Activated CD4-positive, alpha-beta memory T cell treated with anti-CD3 and anti-CD28 coated beads for 36 hours (primary cell): Measurements from ENCODE around the gene IRF1. TPM values are rescaled to one million over a fixed set of nuclear protein-coding genes. Genes with fewer than 3 reads are reported as not detected.
"Not testable (repeated sequence)": the region's sequence is repeated elsewhere in the genome, so short reads cannot be mapped to it uniquely, and the experiment has no call there.

Experiments used
- CTCF ChIA-PET: fragments of 350-600 bp; sonication (Branson Sonifier 250); formaldehyde crosslinking; loops from one replicate; lab custom pipeline; 2021; ENCODE audit warnings: antibody characterized with exemption, inconsistent platforms; lab: Charles Lee
- POLR2A ChIA-PET: fragments of 350-600 bp; sonication (Branson Sonifier 250); formaldehyde crosslinking; loops from one replicate; lab custom pipeline; 2021; ENCODE audit warnings: antibody characterized with exemption; lab: Charles Lee
- DNase-seq: peaks from one replicate; pipeline ENCODE4 v3.0.0-alpha.2; 2020
- H3K27ac Mint-ChIP-seq: one replicate; pipeline ENCODE4 v1.8.0; 2021; ENCODE audit warnings: mixed read lengths
- H3K27me3 Mint-ChIP-seq: one replicate; pipeline ENCODE4 v1.8.0; 2021; ENCODE audit warnings: mixed read lengths
- H3K36me3 Mint-ChIP-seq: one replicate; pipeline ENCODE4 v1.8.0; 2021; ENCODE audit warnings: mixed read lengths
- H3K4me1 Mint-ChIP-seq: one replicate; pipeline ENCODE4 v1.8.0; 2021; ENCODE audit warnings: low read depth, mixed read lengths
- H3K4me3 Mint-ChIP-seq: one replicate; pipeline ENCODE4 v1.8.0; 2021; ENCODE audit warnings: mild to moderate bottlenecking, mixed read lengths
- H3K9me3 Mint-ChIP-seq: one replicate; pipeline ENCODE4 v1.8.0; 2021; ENCODE audit warnings: mixed read lengths
- intact Hi-C: fragments of 100-400 bp; cut with micrococcal nuclease; formaldehyde crosslinking; loops from one replicate; pipeline ENCODE4 v1.15.1; 2023
- total RNA-seq, 2 experiments: library from RNA; stranded (reverse); gene quantifications; one replicate each; pipeline ENCODE4 v1.2.3, GENCODE V29; 2021

Gene IRF1
- total RNA-seq, result 100 to 1,000 TPM; 104 to 106 TPM

DNA sequence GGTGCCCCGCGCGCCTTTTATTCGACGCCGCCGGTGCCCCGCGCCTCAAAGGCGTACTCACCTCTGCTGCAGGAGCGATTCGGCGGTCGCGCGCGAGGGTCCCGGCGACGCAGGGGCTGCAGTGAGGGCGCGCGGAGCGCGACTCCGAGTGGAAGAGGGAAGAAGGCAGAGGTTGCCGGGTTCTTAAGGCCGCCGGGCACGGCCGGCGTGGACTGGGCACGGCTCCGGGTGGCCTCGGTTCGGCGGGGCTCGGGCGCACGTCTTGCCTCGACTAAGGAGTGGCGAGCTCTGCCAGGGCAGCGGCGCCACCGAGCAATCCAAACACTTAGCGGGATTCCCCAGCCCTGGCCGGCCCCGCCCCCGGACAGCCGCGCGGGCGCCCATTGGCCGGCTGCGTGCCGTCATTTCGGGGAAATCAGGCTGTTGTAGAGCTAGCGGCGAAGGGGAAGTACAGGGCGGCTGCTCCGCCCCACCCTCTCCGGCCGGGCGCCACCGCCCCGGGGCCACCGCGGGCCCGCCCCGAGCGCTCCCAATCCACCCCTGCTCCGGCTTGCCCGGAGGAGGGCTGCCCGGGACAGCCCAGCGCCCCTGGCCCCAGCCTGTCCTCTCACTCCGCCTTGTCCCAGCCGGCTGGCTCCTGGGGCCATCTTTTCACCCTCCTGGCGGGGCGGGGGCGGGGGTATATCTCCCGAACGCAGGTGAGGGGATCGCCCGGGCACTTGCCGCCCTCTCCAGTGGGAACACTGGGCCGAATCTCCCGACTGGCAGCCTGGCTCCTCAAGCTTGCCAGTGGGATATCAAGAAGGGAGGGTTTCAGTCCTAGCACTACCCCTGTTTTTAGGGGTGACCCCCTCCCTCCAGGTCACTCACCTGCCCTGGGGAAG lies at the start of gene IRF1:
Gene IRF1, minus strand, starts transcription at position 290 of the 884 bp plus-strand sequence. CDS start 1,295 bp downstream, outside the sequence.
- peak; percentile 99 for DNase-seq
- H3K27ac Mint-ChIP-seq, result peak within 1 kb of the TSS; percentile 99
- intact Hi-C loops, result loop anchor here (1.0 to 10.0 kb wide), 3 partner anchors 65 to 946 kb away; partner anchors contain the start of gene RAPGEF6
- CTCF ChIA-PET, result interaction anchor here (0.7 to 7.0 kb wide), 16 partner anchors 10 to 253 kb away, joined by 3 to 40 read pairs (median 8); partner anchors contain the start of gene SLC22A4
- H3K27me3 Mint-ChIP-seq, result no peaks in the 10 kb centered on the region
- no peaks in the 10 kb centered on the region for H3K9me3 Mint-ChIP-seq
- peaks cover 46% of the 10 kb centered on the region for H3K36me3 Mint-ChIP-seq
- peak within 1 kb of the TSS; percentile 93 for H3K4me3 Mint-ChIP-seq
- POLR2A ChIA-PET, result interaction anchor here (1.0 to 15.2 kb wide), 24 partner anchors 7 to 418 kb away, joined by 3 to 361 read pairs (median 6); partner anchors contain the start of gene CSF2
- peaks cover 66% of the 10 kb centered on the region for H3K4me1 Mint-ChIP-seq

DNA sequence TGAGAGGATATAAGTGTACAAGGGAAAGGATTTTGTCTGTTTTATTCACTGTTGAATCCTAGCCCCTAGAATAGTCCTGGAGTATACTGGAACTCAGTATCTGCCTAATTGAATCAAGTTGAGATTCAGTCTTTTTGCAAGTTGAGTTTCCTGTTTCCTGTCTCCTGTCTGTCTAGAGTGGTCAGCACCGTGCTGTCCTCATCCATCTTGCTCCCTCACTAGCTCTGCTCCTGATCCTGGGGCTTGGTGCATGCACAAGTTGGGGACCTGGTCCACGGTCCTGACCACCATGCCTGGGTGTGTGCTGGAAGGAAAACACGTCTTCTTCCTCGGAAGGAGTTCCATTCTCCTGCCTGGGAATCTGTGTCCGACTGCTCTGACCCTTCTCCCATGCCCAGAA lies 49.6 kb upstream of the IRF1 start:
- Mint-ChIP-seq H3K4me1 (peaks cover 8% of the 10 kb centered on the region), H3K27me3 (peaks cover 14% of the 10 kb centered on the region), H3K4me3 (no peak overlapping the region), H3K27ac (no peak overlapping the region), H3K9me3 (no peaks in the 10 kb centered on the region), H3K36me3 (no peaks in the 10 kb centered on the region)
- DNase-seq, result no peak
- CTCF ChIA-PET, result interaction anchor here (1.4 kb wide), 1 partner anchor 13 kb away, joined by 4 read pairs; no protein-coding TSS in a partner anchor
- POLR2A ChIA-PET, result no interaction called here
- intact Hi-C loops, result no loop called here

GRCh38 chr5:132539716-132540115 lies 49.1 kb upstream of the IRF1 start:
- H3K27me3 Mint-ChIP-seq, result peaks cover 17% of the 10 kb centered on the region
- POLR2A ChIA-PET, result no interaction called here
- intact Hi-C loops, result no loop called here
- H3K9me3 Mint-ChIP-seq, result no peaks in the 10 kb centered on the region
- no peak for DNase-seq
- H3K27ac Mint-ChIP-seq, result no peak overlapping the region
- CTCF ChIA-PET, result interaction anchor here (1.4 kb wide), 1 partner anchor 13 kb away, joined by 4 read pairs; no protein-coding TSS in a partner anchor
- no peaks in the 10 kb centered on the region for H3K36me3 Mint-ChIP-seq
- H3K4me3 Mint-ChIP-seq, result no peak overlapping the region
- H3K4me1 Mint-ChIP-seq, result peaks cover 8% of the 10 kb centered on the region

GRCh38 chr5:132530946-132531345 lies 40.4 kb upstream of the IRF1 start:
- no peak overlapping the region for H3K4me3 Mint-ChIP-seq
- intact Hi-C loops, result no loop called here
- H3K4me1 Mint-ChIP-seq, result peaks cover 26% of the 10 kb centered on the region

GRCh38 chr5:132528866-132529634 lies 38.5 kb upstream of the IRF1 start:
- peak; percentile 25 for DNase-seq
- intact Hi-C loops, result loop anchor here (5.0 kb wide), 3 partner anchors 48 to 338 kb away; partner anchors contain the start of genes GDF9, KIF3A and UQCRQ
- H3K36me3 Mint-ChIP-seq, result no peaks in the 10 kb centered on the region
- H3K27me3 Mint-ChIP-seq, result peaks cover 4% of the 10 kb centered on the region
- ChIA-PET CTCF (interaction anchor here (0.7 to 4.8 kb wide), 6 partner anchors 8 to 292 kb away, joined by 3 to 50 read pairs (median 12); no protein-coding TSS in a partner anchor), POLR2A (no interaction called here)
- H3K9me3 Mint-ChIP-seq, result peaks cover 4% of the 10 kb centered on the region
- no peak overlapping the region for H3K4me3 Mint-ChIP-seq
- peaks cover 45% of the 10 kb centered on the region for H3K4me1 Mint-ChIP-seq
- no peak overlapping the region for H3K27ac Mint-ChIP-seq

More at GRCh38 chr5:132530946-132531345, 40.4 kb upstream of the IRF1 start:
- Mint-ChIP-seq H3K9me3 (no peaks in the 10 kb centered on the region), H3K27me3 (peaks cover 17% of the 10 kb centered on the region), H3K36me3 (no peaks in the 10 kb centered on the region), H3K27ac (no peak overlapping the region)
- CTCF ChIA-PET, result no interaction called here
- POLR2A ChIA-PET, result interaction anchor here (1.0 kb wide), 1 partner anchor 110 kb away, joined by 3 read pairs; no protein-coding TSS in a partner anchor
- no peak for DNase-seq

DNA sequence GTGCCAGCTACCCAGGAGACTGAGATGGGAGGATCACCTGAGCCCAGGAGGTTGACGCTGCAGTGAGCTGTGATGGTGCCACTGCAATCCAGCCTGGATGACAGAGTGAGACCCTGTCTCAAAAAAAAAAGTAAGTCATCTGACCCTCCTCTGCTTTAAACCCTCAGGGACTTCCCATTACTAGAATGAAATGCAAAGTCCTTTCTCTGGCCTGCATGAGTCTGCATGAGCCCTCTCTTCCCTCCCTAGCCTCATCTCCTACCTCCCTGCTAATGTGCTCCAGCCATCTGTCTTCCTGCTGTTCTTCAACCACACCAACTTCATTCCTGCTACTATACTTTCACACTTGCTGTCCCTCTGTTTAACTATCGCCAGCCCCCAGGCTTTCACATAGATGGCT lies 37.4 kb upstream of the IRF1 start:
- DNase-seq, result no peak
- Mint-ChIP-seq H3K36me3 (no peaks in the 10 kb centered on the region), H3K27ac (no peak overlapping the region), H3K4me1 (peaks cover 45% of the 10 kb centered on the region), H3K9me3 (peaks cover 4% of the 10 kb centered on the region), H3K27me3 (peaks cover 4% of the 10 kb centered on the region), H3K4me3 (no peak overlapping the region)
- ChIA-PET POLR2A (interaction anchor here (0.5 kb wide), 1 partner anchor 171 kb away, joined by 3 read pairs; no protein-coding TSS in a partner anchor), CTCF (interaction anchor here (1.0 to 4.8 kb wide), 13 partner anchors 9 to 293 kb away, joined by 3 to 50 read pairs (median 7); partner anchors contain the start of gene RAD50)
- intact Hi-C loops, result loop anchor here (5.0 kb wide), 3 partner anchors 49 to 339 kb away; partner anchors contain the start of genes GDF9, KIF3A and UQCRQ

- H3K27ac Mint-ChIP-seq, result no peak overlapping the region
- DNase-seq, result no peak
- H3K9me3 Mint-ChIP-seq, result peaks cover 4% of the 10 kb centered on the region
- intact Hi-C loops, result loop anchor here (1.0 to 5.0 kb wide), 5 partner anchors 50 to 340 kb away; partner anchors contain the start of genes GDF9, KIF3A and UQCRQ
- no peaks in the 10 kb centered on the region for H3K36me3 Mint-ChIP-seq
- peaks cover 2% of the 10 kb centered on the region for H3K27me3 Mint-ChIP-seq
- CTCF ChIA-PET, result interaction anchor here (0.6 to 4.8 kb wide), 44 partner anchors 10 to 525 kb away, joined by 3 to 50 read pairs (median 4); partner anchors contain the start of genes CCNI2, HSPA4, IRF1 and RAD50
- peaks cover 45% of the 10 kb centered on the region for H3K4me1 Mint-ChIP-seq
- no peak overlapping the region for H3K4me3 Mint-ChIP-seq
- POLR2A ChIA-PET, result no interaction called here
Measured at GRCh38 chr5:132526974-132527564, 36.5 kb upstream of the IRF1 start.

- POLR2A ChIA-PET, result interaction anchor here (0.5 to 1.3 kb wide), 3 partner anchors 28 to 314 kb away, joined by 3 read pairs; partner anchors contain the start of gene RAD50
Measured at GRCh38 chr5:132526290-132526973, 35.9 kb upstream of the IRF1 start.

GRCh38 chr5:132525299-132525724 lies 34.7 kb upstream of the IRF1 start:
- intact Hi-C loops, result loop anchor here (1.0 to 5.0 kb wide), 5 partner anchors 52 to 342 kb away; partner anchors contain the start of genes GDF9, KIF3A and UQCRQ
- peaks cover 39% of the 10 kb centered on the region for H3K4me1 Mint-ChIP-seq
- ChIA-PET POLR2A (interaction anchor here (0.6 to 1.3 kb wide), 2 partner anchors 31 to 116 kb away, joined by 3 read pairs; partner anchors contain the start of gene RAD50), CTCF (interaction anchor here (0.9 to 4.8 kb wide), 14 partner anchors 17 to 305 kb away, joined by 3 to 50 read pairs (median 6); partner anchors contain the start of genes CCNI2 and SHROOM1)
- H3K4me3 Mint-ChIP-seq, result no peak overlapping the region
- DNase-seq, result peak; percentile 20
- peaks cover 2% of the 10 kb centered on the region for H3K27me3 Mint-ChIP-seq
- peaks cover 7% of the 10 kb centered on the region for H3K9me3 Mint-ChIP-seq
- H3K27ac Mint-ChIP-seq, result no peak overlapping the region
- H3K36me3 Mint-ChIP-seq, result no peaks in the 10 kb centered on the region

More at GRCh38 chr5:132526290-132526973, 35.9 kb upstream of the IRF1 start:
- DNase-seq, result peak; percentile 48
- Mint-ChIP-seq H3K27ac (no peak overlapping the region), H3K4me3 (no peak overlapping the region), H3K4me1 (peaks cover 38% of the 10 kb centered on the region), H3K27me3 (peaks cover 2% of the 10 kb centered on the region), H3K36me3 (no peaks in the 10 kb centered on the region), H3K9me3 (peaks cover 4% of the 10 kb centered on the region)
- CTCF ChIA-PET, result interaction anchor here (0.6 to 4.8 kb wide), 55 partner anchors 10 to 1202 kb away, joined by 3 to 50 read pairs (median 4); partner anchors contain the start of genes CCNI2, HSPA4, IRF1 and RAD50
- intact Hi-C loops, result loop anchor here (1.0 to 5.0 kb wide), 5 partner anchors 51 to 341 kb away; partner anchors contain the start of genes GDF9, KIF3A and UQCRQ

- CTCF ChIA-PET, result interaction anchor here (1.2 to 4.8 kb wide), 5 partner anchors 22 to 293 kb away, joined by 3 to 25 read pairs (median 7); no protein-coding TSS in a partner anchor
- H3K27ac Mint-ChIP-seq, H3K27me3 Mint-ChIP-seq, H3K4me3 Mint-ChIP-seq, H3K9me3 Mint-ChIP-seq, DNase-seq, H3K36me3 Mint-ChIP-seq: not testable (repeated sequence)
- POLR2A ChIA-PET, result interaction anchor here (1.3 kb wide), 1 partner anchor 32 kb away, joined by 3 read pairs; the partner anchor contains the start of gene RAD50
- H3K4me1 Mint-ChIP-seq, result peaks cover 41% of the 10 kb centered on the region
- intact Hi-C loops, result loop anchor here (1.0 to 5.0 kb wide), 5 partner anchors 52 to 342 kb away; partner anchors contain the start of genes GDF9, KIF3A and UQCRQ
Measured at GRCh38 chr5:132524877-132525276, 34.3 kb upstream of the IRF1 start.
